SK-N-SH treated with all-trans-retinoic acid at 6 μM for 48 hours (cell line): Measurements from ENCODE around the gene KCMF1.
A peak's percentile ranks its signal among the peaks of the same experiment; 100 is the strongest.

Experiments used
- ATAC-seq: fragments of 200-7000 bp; cut with Tn5 transposase; 3 replicates; pipeline ENCODE4 v1.9.1; 2020; ENCODE audit warnings: mild to moderate bottlenecking, moderate library complexity
- ARNTL ChIP-seq: fragments of 450-650 bp; formaldehyde crosslinking; IDR thresholded peaks from 2 replicates; pipeline ENCODE4 v1.5.0; 2020; ENCODE audit warnings: low read depth, mild to moderate bottlenecking, moderate library complexity, borderline replicate concordance
- BACH2 ChIP-seq: fragments of 250-450 bp; sonication (Bioruptor Pico); IDR thresholded peaks from 2 replicates; pipeline ENCODE4 v1.9.0; 2021; ENCODE audit warnings: mild to moderate bottlenecking, borderline replicate concordance
- CREB5 ChIP-seq: fragments of 250-450 bp; sonication (Bioruptor Pico); IDR thresholded peaks from 2 replicates; pipeline ENCODE4 v1.5.1; 2020; ENCODE audit warnings: low read depth, mild to moderate bottlenecking, moderate library complexity
- CSDC2 ChIP-seq: fragments of 250-450 bp; sonication (Bioruptor Pico); IDR thresholded peaks from 2 replicates; pipeline ENCODE4 v1.5.0; 2020; ENCODE audit warnings: mild to moderate bottlenecking, moderate library complexity
- CSRNP3 ChIP-seq: fragments of 250-450 bp; sonication (Bioruptor Pico); IDR thresholded peaks from 2 replicates; pipeline ENCODE4 v1.5.1; 2021; ENCODE audit warnings: mild to moderate bottlenecking, moderate library complexity
- GLIS3 ChIP-seq: fragments of 250-450 bp; sonication (Bioruptor Pico); IDR thresholded peaks from 2 replicates; pipeline ENCODE4 v1.5.0; 2020; ENCODE audit warnings: mild to moderate bottlenecking, moderate library complexity
- OSR1 ChIP-seq: fragments of 250-450 bp; sonication (Bioruptor Pico); IDR thresholded peaks from 2 replicates; pipeline ENCODE4 v1.8.0; 2022; ENCODE audit warnings: moderate library complexity, mild to moderate bottlenecking, inconsistent platforms
- PATZ1 ChIP-seq: fragments of 250-450 bp; sonication (Bioruptor Pico); IDR thresholded peaks from 2 replicates; pipeline ENCODE4 v1.8.0; 2020; ENCODE audit warnings: mild to moderate bottlenecking, moderate library complexity, borderline replicate concordance
- POU6F1 ChIP-seq: fragments of 250-450 bp; sonication (Bioruptor Pico); IDR thresholded peaks from 2 replicates; pipeline ENCODE4 v1.8.0; 2021; ENCODE audit warnings: low read depth, mild to moderate bottlenecking, moderate library complexity, borderline replicate concordance
- PPARA ChIP-seq: fragments of 250-450 bp; sonication (Bioruptor Pico); IDR thresholded peaks from 2 replicates; pipeline ENCODE4 v1.5.0; 2020; ENCODE audit warnings: mild to moderate bottlenecking, borderline replicate concordance
- RARB ChIP-seq: fragments of 250-450 bp; sonication (Bioruptor Pico); IDR thresholded peaks from 2 replicates; pipeline ENCODE4 v1.8.0; 2021; ENCODE audit warnings: mild to moderate bottlenecking, moderate library complexity
- SNAI2 ChIP-seq: fragments of 250-450 bp; sonication (Bioruptor Pico); IDR thresholded peaks from 2 replicates; pipeline ENCODE4 v1.5.0; 2020; ENCODE audit warnings: mild to moderate bottlenecking, moderate library complexity
- TCF4 ChIP-seq: fragments of 250-450 bp; sonication (Bioruptor Pico); IDR thresholded peaks from 2 replicates; pipeline ENCODE4 v1.8.0; 2021; ENCODE audit warnings: mild to moderate bottlenecking, moderate library complexity, borderline replicate concordance
- TSHZ2 ChIP-seq: fragments of 250-450 bp; sonication (Bioruptor Pico); IDR thresholded peaks from 2 replicates; pipeline ENCODE4 v1.5.0; 2020; ENCODE audit warnings: mild to moderate bottlenecking, moderate library complexity
- ZFP3 ChIP-seq: fragments of 250-450 bp; sonication (Bioruptor Pico); IDR thresholded peaks from 2 replicates; pipeline ENCODE4 v1.5.0; 2020; ENCODE audit warnings: mild to moderate bottlenecking, moderate library complexity
- ZFP30 ChIP-seq: fragments of 450-650 bp; formaldehyde crosslinking; IDR thresholded peaks from 2 replicates; pipeline ENCODE4 v1.5.0; 2022; ENCODE audit warnings: mild to moderate bottlenecking, moderate library complexity
- ZNF565 ChIP-seq: fragments of 450-650 bp; formaldehyde crosslinking; conservative IDR thresholded peaks from 2 replicates; pipeline ENCODE4 v1.5.0; 2020; ENCODE audit warnings: low read depth, mild to moderate bottlenecking, moderate library complexity
- ZNF70 ChIP-seq: fragments of 450-650 bp; formaldehyde crosslinking; IDR thresholded peaks from 2 replicates; pipeline ENCODE4 v1.5.0; 2020; ENCODE audit warnings: mild to moderate bottlenecking, moderate library complexity
- ZNF8 ChIP-seq: fragments of 450-650 bp; formaldehyde crosslinking; IDR thresholded peaks from 2 replicates; pipeline ENCODE4 v1.5.0; 2020; ENCODE audit warnings: mild to moderate bottlenecking, moderate library complexity

The KCMF1 gene

GRCh38 chr2:84989422-84989821, 18.5 kb downstream of the KCMF1 start:
- ATAC-seq: no peak
- TF ChIP-seq PPARA (CRISPR knock-in tag) (no peak), SNAI2 (CRISPR knock-in tag) (no peak), CSRNP3 (CRISPR knock-in tag) (no peak), ZNF70 (CRISPR knock-in tag) (no peak), OSR1 (CRISPR knock-in tag) (no peak), GLIS3 (CRISPR knock-in tag) (no peak), CREB5 (CRISPR knock-in tag) (no peak), CSDC2 (CRISPR knock-in tag) (no peak), POU6F1 (CRISPR knock-in tag) (no peak), PATZ1 (CRISPR knock-in tag) (no peak), TSHZ2 (no peak), ZFP30 (CRISPR knock-in tag) (no peak)

- ATAC-seq: no peak
- TF ChIP-seq RARB (CRISPR knock-in tag) (no peak), BACH2 (CRISPR knock-in tag) (no peak), ZFP3 (CRISPR knock-in tag) (no peak), CREB5 (CRISPR knock-in tag) (no peak)
Observed at GRCh38 chr2:84989927-84990326, 19.0 kb downstream of the KCMF1 start.

- peak; percentile 91 for ATAC-seq
- TF ChIP-seq ZNF565 (CRISPR knock-in tag) (no peak), CSDC2 (CRISPR knock-in tag) (no peak), TCF4 (CRISPR knock-in tag) (no peak), CSRNP3 (CRISPR knock-in tag) (no peak), ZNF70 (CRISPR knock-in tag) (no peak), ARNTL (no peak), CREB5 (CRISPR knock-in tag) (no peak), ZFP30 (CRISPR knock-in tag) (no peak), POU6F1 (CRISPR knock-in tag) (no peak), ZNF8 (CRISPR knock-in tag) (no peak), BACH2 (CRISPR knock-in tag) (no peak)
Observed at GRCh38 chr2:84991404-84992160, 20.6 kb downstream of the KCMF1 start.
